ENCODE measurements around the gene SCGB1D4.
A peak's percentile ranks its signal among the peaks of the same experiment; 100 is the strongest.

SCGB1D4 gene

GRCh38 chr11:62273284-62273683 is 25.6 kb downstream of the SCGB1D4 start:
- ATAC-seq (ENCODE audit: low read depth) (no peak), DNase-seq (ENCODE audit: low spot score) (no peak)
- Histone ChIP-seq H3K9me3 (ENCODE audit: severe bottlenecking) (no peaks in the 10 kb centered on the region), H3K27me3 (ENCODE audit: insufficient read depth, poor library complexity, severe bottlenecking) (no peaks in the 10 kb centered on the region), H3K4me1 (ENCODE audit: insufficient read depth, poor library complexity, severe bottlenecking) (no peaks in the 10 kb centered on the region), H3K27ac (ENCODE audit: poor library complexity, severe bottlenecking) (no peak overlapping the region), H3K36me3 (ENCODE audit: low read depth) (no peaks in the 10 kb centered on the region), H3K4me3 (ENCODE audit: severe bottlenecking) (no peak overlapping the region)
- TF ChIP-seq CTCF (IDR thresholded peaks at IDR 0.05; ENCODE audit: poor library complexity, severe bottlenecking): no peak

GRCh38 chr11:62269654-62270278 is 29.1 kb downstream of the SCGB1D4 start, which contains the start of gene SCGB2A2:
TSS of gene SCGB2A2 (plus strand) at chr11:62270158. CDS start at chr11:62270217, 59 bp downstream.
- Histone ChIP-seq H3K27ac (ENCODE audit: poor library complexity, severe bottlenecking) (no peak within 1 kb of the TSS), H3K4me3 (ENCODE audit: severe bottlenecking) (no peak within 1 kb of the TSS), H3K9me3 (ENCODE audit: severe bottlenecking) (no peaks in the 10 kb centered on the region), H3K36me3 (ENCODE audit: low read depth) (no peaks in the 10 kb centered on the region), H3K4me1 (ENCODE audit: insufficient read depth, poor library complexity, severe bottlenecking) (no peaks in the 10 kb centered on the region), H3K27me3 (ENCODE audit: insufficient read depth, poor library complexity, severe bottlenecking) (no peaks in the 10 kb centered on the region)
- DNase-seq (ENCODE audit: low spot score) (no peak), ATAC-seq (ENCODE audit: low read depth) (no peak)
- no peak for TF ChIP-seq CTCF (IDR thresholded peaks at IDR 0.05; ENCODE audit: poor library complexity, severe bottlenecking)

- Histone ChIP-seq H3K4me3 (ENCODE audit: severe bottlenecking) (no peak overlapping the region), H3K4me1 (ENCODE audit: insufficient read depth, poor library complexity, severe bottlenecking) (no peaks in the 10 kb centered on the region), H3K9me3 (ENCODE audit: severe bottlenecking) (no peaks in the 10 kb centered on the region), H3K27me3 (ENCODE audit: insufficient read depth, poor library complexity, severe bottlenecking) (no peaks in the 10 kb centered on the region), H3K27ac (ENCODE audit: poor library complexity, severe bottlenecking) (no peak overlapping the region), H3K36me3 (ENCODE audit: low read depth) (no peaks in the 10 kb centered on the region)
- no peak for TF ChIP-seq CTCF (IDR thresholded peaks at IDR 0.05; ENCODE audit: poor library complexity, severe bottlenecking)
- no peak for DNase-seq (ENCODE audit: low spot score)
- ATAC-seq (ENCODE audit: low read depth): 0 out of 3 replicates have a peak, but pooled peaks have one; percentile 46
These were observed 31.3 kb downstream of the SCGB1D4 start for GRCh38 chr11:62267576-62267975.

- H3K27ac ChIP-seq (ENCODE audit: poor library complexity, severe bottlenecking): no peak overlapping the region
- H3K9me3 ChIP-seq (ENCODE audit: severe bottlenecking): no peaks in the 10 kb centered on the region
- DNase-seq (ENCODE audit: low spot score) (no peak), ATAC-seq (ENCODE audit: low read depth) (no peak)
- H3K4me3 ChIP-seq (ENCODE audit: severe bottlenecking): no peak overlapping the region
- H3K4me1 ChIP-seq (ENCODE audit: insufficient read depth, poor library complexity, severe bottlenecking): no peaks in the 10 kb centered on the region
- no peaks in the 10 kb centered on the region for H3K27me3 ChIP-seq (ENCODE audit: insufficient read depth, poor library complexity, severe bottlenecking)
- H3K36me3 ChIP-seq (ENCODE audit: low read depth): no peaks in the 10 kb centered on the region
- no peak for TF ChIP-seq CTCF (IDR thresholded peaks at IDR 0.05; ENCODE audit: poor library complexity, severe bottlenecking)
These were observed 31.8 kb downstream of the SCGB1D4 start for GRCh38 chr11:62267050-62267449.

GRCh38 chr11:62266558-62266957 is 32.3 kb downstream of the SCGB1D4 start:
- Histone ChIP-seq H3K4me3 (ENCODE audit: severe bottlenecking) (no peak overlapping the region), H3K4me1 (ENCODE audit: insufficient read depth, poor library complexity, severe bottlenecking) (no peaks in the 10 kb centered on the region), H3K27ac (ENCODE audit: poor library complexity, severe bottlenecking) (no peak overlapping the region), H3K27me3 (ENCODE audit: insufficient read depth, poor library complexity, severe bottlenecking) (no peaks in the 10 kb centered on the region), H3K9me3 (ENCODE audit: severe bottlenecking) (no peaks in the 10 kb centered on the region), H3K36me3 (ENCODE audit: low read depth) (no peaks in the 10 kb centered on the region)
- ATAC-seq (ENCODE audit: low read depth) (peak; percentile 68), DNase-seq (ENCODE audit: low spot score) (no peak)
- no peak for TF ChIP-seq CTCF (IDR thresholded peaks at IDR 0.05; ENCODE audit: poor library complexity, severe bottlenecking)

Data from RWPE2 (cell line).